Spleen (tissue), 7 donors: ENCODE results near the gene NEDD9.

ENCODE experiments used
- CTCF ChIP-seq, 11 experiments: fragments of 200-600 bp in 7 of 11; fragments of 450-650 bp in 4 of 11; sonication (generic) in 4 of 11; IDR thresholded peaks in 8 of 11; conservative IDR thresholded peaks in 3 of 11; 1 replicate in 7 of 11; 2 replicates in 4 of 11; pipeline versions ENCODE4 v1.4.0 to v1.8.0; 2016 to 2021; ENCODE audit warnings: antibody characterized with exemption in 11 of 11, inconsistent platforms in 4 of 11, mild to moderate bottlenecking in 1 of 11
- POLR2A ChIP-seq, 3 donors: fragments of 450-650 bp; IDR thresholded peaks; one replicate each; pipeline ENCODE4 v1.5.1; 2017; ENCODE audit warnings: antibody characterized with exemption in 3 of 3, mild to moderate bottlenecking in 1 of 3
- POLR2AphosphoS5 ChIP-seq, 3 donors: sonication (generic); formaldehyde crosslinking; IDR thresholded peaks; one replicate each; pipeline ENCODE4 v1.5.1; 2017; ENCODE audit warnings: antibody characterized with exemption in 3 of 3
- donor health status: DM: no; HTN: no; CAD: no; lungs with moderate emphysema.
- donor health status: DM: no; HTN: no; CAD: no.
- donor health status: DM: no; HTN: no; CAD: no.

GRCh38 chr6:11146117-11146826, 86.2 kb downstream of the NEDD9 start:
- no peak for TF ChIP-seq CTCF (IDR thresholded peaks at IDR 0.05 in 8 of 11, conservative IDR thresholded peaks at IDR 0.05 in 3 of 11)
- TF ChIP-seq POLR2AphosphoS5 (IDR thresholded peaks at IDR 0.05): no peak
- TF ChIP-seq POLR2A (IDR thresholded peaks at IDR 0.05): no peak
